ENCODE results near the gene SMG6.
"Not testable (repeated sequence)": the region's sequence is repeated elsewhere in the genome, so short reads cannot be mapped to it uniquely, and the experiment has no call there.

Gene SMG6

GRCh38 chr17:2144701-2145100 is 158.9 kb downstream of the SMG6 start:
- Histone ChIP-seq H3K4me3 (ENCODE audit: control insufficient read depth in 1 of 7, extremely low read depth in 1 of 7, insufficient read depth in 4 of 7, low read depth in 2 of 7, low read length in 6 of 7) (no peak overlapping the region), H3K36me3 (ENCODE audit: control insufficient read depth in 4 of 4, insufficient read depth in 4 of 4, low read length in 3 of 4) (peaks cover 0 to 10% (median 3%) of the 10 kb centered on the region in 4 experiments), H3K27me3 (replicated peaks in 2 of 5; ENCODE audit: control insufficient read depth in 4 of 5, insufficient read depth in 5 of 5, low read length in 4 of 5) (no peaks in the 10 kb centered on the region), H3K4me1 (ENCODE audit: control extremely low read depth in 1 of 4, control insufficient read depth in 4 of 4, insufficient read depth in 4 of 4, low read length in 3 of 4) (no peaks in the 10 kb centered on the region), H3K9me3 (ENCODE audit: control extremely low read depth in 1 of 5, control insufficient read depth in 4 of 5, insufficient read depth in 2 of 5, low read depth in 1 of 5, low read length in 4 of 5) (no peaks in the 10 kb centered on the region), H3K27ac (ENCODE audit: insufficient read depth in 1 of 2, low read depth in 1 of 2, low read length in 2 of 2, poor library complexity in 1 of 2, severe bottlenecking in 2 of 2) (no peak overlapping the region)
- DNase-seq = no peak
- CTCF ChIA-PET = interaction anchor here (1.2 to 1.8 kb wide), 3 partner anchors 12 to 87 kb away, joined by 4 to 5 read pairs (median 4); no protein-coding TSS in a partner anchor
- 100% methylated on average over 5 of the region's 7 CpGs for WGBS (ENCODE audit: insufficient coverage)
- POLR2A ChIA-PET = no interaction called here

- Histone ChIP-seq H3K4me1 (ENCODE audit: control extremely low read depth in 1 of 4, control insufficient read depth in 4 of 4, insufficient read depth in 4 of 4, low read length in 3 of 4) (peaks cover 4 to 12% (median 10%) of the 10 kb centered on the region in 4 experiments), H3K27ac (ENCODE audit: insufficient read depth in 1 of 2, low read depth in 1 of 2, low read length in 2 of 2, poor library complexity in 1 of 2, severe bottlenecking in 2 of 2) (no peak overlapping the region), H3K27me3 (replicated peaks in 2 of 5; ENCODE audit: control insufficient read depth in 4 of 5, insufficient read depth in 5 of 5, low read length in 4 of 5) (no peaks in the 10 kb centered on the region), H3K36me3 (ENCODE audit: control insufficient read depth in 4 of 4, insufficient read depth in 4 of 4, low read length in 3 of 4) (peaks cover 0 to 4% (median 0%) of the 10 kb centered on the region in 4 experiments), H3K4me3 (ENCODE audit: control insufficient read depth in 1 of 7, extremely low read depth in 1 of 7, insufficient read depth in 4 of 7, low read depth in 2 of 7, low read length in 6 of 7) (no peak overlapping the region), H3K9me3 (ENCODE audit: control extremely low read depth in 1 of 5, control insufficient read depth in 4 of 5, insufficient read depth in 2 of 5, low read depth in 1 of 5, low read length in 4 of 5) (no peaks in the 10 kb centered on the region)
- DNase-seq = no peak
- no CpG with 5 or more reads among the region's 3 CpGs for WGBS (ENCODE audit: insufficient coverage)
- POLR2A ChIA-PET = no interaction called here
- CTCF ChIA-PET = interaction anchor here (0.5 to 1.6 kb wide), 2 partner anchors 10 to 22 kb away, joined by 3 to 6 read pairs; no protein-coding TSS in a partner anchor
These were observed 160.3 kb downstream of the SMG6 start for GRCh38 chr17:2143332-2143731.

- DNase-seq; H3K27me3 ChIP-seq (replicated peaks in 2 of 5; ENCODE audit: control insufficient read depth in 4 of 5, insufficient read depth in 5 of 5, low read length in 4 of 5); H3K4me3 ChIP-seq (ENCODE audit: control insufficient read depth in 1 of 7, extremely low read depth in 1 of 7, insufficient read depth in 4 of 7, low read depth in 2 of 7, low read length in 6 of 7); H3K27ac ChIP-seq (ENCODE audit: insufficient read depth in 1 of 2, low read depth in 1 of 2, low read length in 2 of 2, poor library complexity in 1 of 2, severe bottlenecking in 2 of 2); POLR2A ChIA-PET; H3K9me3 ChIP-seq (ENCODE audit: control extremely low read depth in 1 of 5, control insufficient read depth in 4 of 5, insufficient read depth in 2 of 5, low read depth in 1 of 5, low read length in 4 of 5); H3K36me3 ChIP-seq (ENCODE audit: control insufficient read depth in 4 of 4, insufficient read depth in 4 of 4, low read length in 3 of 4): not testable (repeated sequence)
- H3K4me1 ChIP-seq (ENCODE audit: control extremely low read depth in 1 of 4, control insufficient read depth in 4 of 4, insufficient read depth in 4 of 4, low read length in 3 of 4) = peaks cover 11 to 17% (median 15%) of the 10 kb centered on the region in 4 experiments
- 71% methylated on average over 1 of the region's 8 CpGs for WGBS (ENCODE audit: insufficient coverage)
- CTCF ChIA-PET = interaction anchor here (0.6 to 1.6 kb wide), 2 partner anchors 9 to 274 kb away, joined by 3 to 6 read pairs; no protein-coding TSS in a partner anchor
These were observed 160.9 kb downstream of the SMG6 start for GRCh38 chr17:2142682-2143081.

GRCh38 chr17:2140683-2141082 is 162.9 kb downstream of the SMG6 start:
- Histone ChIP-seq H3K36me3 (ENCODE audit: control insufficient read depth in 4 of 4, insufficient read depth in 4 of 4, low read length in 3 of 4) (peaks cover 0 to 4% (median 0%) of the 10 kb centered on the region in 4 experiments), H3K9me3 (ENCODE audit: control extremely low read depth in 1 of 5, control insufficient read depth in 4 of 5, insufficient read depth in 2 of 5, low read depth in 1 of 5, low read length in 4 of 5) (no peaks in the 10 kb centered on the region), H3K4me3 (ENCODE audit: control insufficient read depth in 1 of 7, extremely low read depth in 1 of 7, insufficient read depth in 4 of 7, low read depth in 2 of 7, low read length in 6 of 7) (no peak overlapping the region), H3K27me3 (replicated peaks in 2 of 5; ENCODE audit: control insufficient read depth in 4 of 5, insufficient read depth in 5 of 5, low read length in 4 of 5) (no peaks in the 10 kb centered on the region), H3K4me1 (ENCODE audit: control extremely low read depth in 1 of 4, control insufficient read depth in 4 of 4, insufficient read depth in 4 of 4, low read length in 3 of 4) (peaks cover 12 to 23% (median 20%) of the 10 kb centered on the region in 4 experiments), H3K27ac (ENCODE audit: insufficient read depth in 1 of 2, low read depth in 1 of 2, low read length in 2 of 2, poor library complexity in 1 of 2, severe bottlenecking in 2 of 2) (no peak overlapping the region)
- DNase-seq = no peak
- ChIA-PET CTCF (interaction anchor here (0.6 to 6.4 kb wide), 5 partner anchors 15 to 39 kb away, joined by 3 to 30 read pairs (median 3); no protein-coding TSS in a partner anchor), POLR2A (interaction anchor here (0.6 kb wide), 2 partner anchors 20 to 259 kb away, joined by 3 to 5 read pairs; no protein-coding TSS in a partner anchor)

GRCh38 chr17:2138761-2139160 is 164.8 kb downstream of the SMG6 start:
- Histone ChIP-seq H3K9me3 (ENCODE audit: control extremely low read depth in 1 of 5, control insufficient read depth in 4 of 5, insufficient read depth in 2 of 5, low read depth in 1 of 5, low read length in 4 of 5) (no peaks in the 10 kb centered on the region), H3K27me3 (replicated peaks in 2 of 5; ENCODE audit: control insufficient read depth in 4 of 5, insufficient read depth in 5 of 5, low read length in 4 of 5) (no peaks in the 10 kb centered on the region), H3K36me3 (ENCODE audit: control insufficient read depth in 4 of 4, insufficient read depth in 4 of 4, low read length in 3 of 4) (no peaks in the 10 kb centered on the region), H3K4me3 (ENCODE audit: control insufficient read depth in 1 of 7, extremely low read depth in 1 of 7, insufficient read depth in 4 of 7, low read depth in 2 of 7, low read length in 6 of 7) (peak overlapping the region in 1 of 7 experiments; percentile 14), H3K4me1 (ENCODE audit: control extremely low read depth in 1 of 4, control insufficient read depth in 4 of 4, insufficient read depth in 4 of 4, low read length in 3 of 4) (peaks cover 12 to 23% (median 20%) of the 10 kb centered on the region in 4 experiments), H3K27ac (ENCODE audit: insufficient read depth in 1 of 2, low read depth in 1 of 2, low read length in 2 of 2, poor library complexity in 1 of 2, severe bottlenecking in 2 of 2) (no peak overlapping the region)
- DNase-seq = peak; percentile 47 to 84 (median 80)
- POLR2A ChIA-PET = interaction anchor here (0.6 to 1.3 kb wide), 3 partner anchors 9 to 35 kb away, joined by 3 read pairs; no protein-coding TSS in a partner anchor
- WGBS (ENCODE audit: insufficient coverage) = 0% methylated on average over 2 of the region's 2 CpGs
- CTCF ChIA-PET = interaction anchor here (0.9 to 6.4 kb wide), 10 partner anchors 9 to 84 kb away, joined by 3 to 30 read pairs (median 3); partner anchors contain the start of gene HIC1

- H3K27ac ChIP-seq (ENCODE audit: insufficient read depth in 1 of 2, low read depth in 1 of 2, low read length in 2 of 2, poor library complexity in 1 of 2, severe bottlenecking in 2 of 2) = no peak overlapping the region
- H3K4me3 ChIP-seq (ENCODE audit: control insufficient read depth in 1 of 7, extremely low read depth in 1 of 7, insufficient read depth in 4 of 7, low read depth in 2 of 7, low read length in 6 of 7) = peak overlapping the region in 1 of 7 experiments; percentile 14
- WGBS (ENCODE audit: insufficient coverage) = 40% methylated on average over 1 of the region's 1 CpG
- POLR2A ChIA-PET = interaction anchor here (0.6 to 1.3 kb wide), 4 partner anchors 9 to 648 kb away, joined by 3 read pairs; no protein-coding TSS in a partner anchor
- peak in 2 of 3 donors; percentile 55 to 64 for DNase-seq
- peaks cover 12 to 23% (median 20%) of the 10 kb centered on the region in 4 experiments for H3K4me1 ChIP-seq (ENCODE audit: control extremely low read depth in 1 of 4, control insufficient read depth in 4 of 4, insufficient read depth in 4 of 4, low read length in 3 of 4)
- H3K27me3 ChIP-seq (replicated peaks in 2 of 5; ENCODE audit: control insufficient read depth in 4 of 5, insufficient read depth in 5 of 5, low read length in 4 of 5) = no peaks in the 10 kb centered on the region
- H3K36me3 ChIP-seq (ENCODE audit: control insufficient read depth in 4 of 4, insufficient read depth in 4 of 4, low read length in 3 of 4) = peaks cover 0 to 2% (median 0%) of the 10 kb centered on the region in 4 experiments
- no peaks in the 10 kb centered on the region for H3K9me3 ChIP-seq (ENCODE audit: control extremely low read depth in 1 of 5, control insufficient read depth in 4 of 5, insufficient read depth in 2 of 5, low read depth in 1 of 5, low read length in 4 of 5)
- CTCF ChIA-PET = interaction anchor here (0.6 to 6.4 kb wide), 10 partner anchors 10 to 614 kb away, joined by 3 to 30 read pairs (median 3); no protein-coding TSS in a partner anchor
These were observed 165.3 kb downstream of the SMG6 start for GRCh38 chr17:2138318-2138717.

All from common myeloid progenitor, CD34-positive (primary cell).